Vagina (tissue), 2 donors: ENCODE measurements around the gene CCDC40.

ENCODE experiments used
- CTCF ChIP-seq, 3 experiments: fragments of 450-650 bp in 2 of 3; fragments of 200-600 bp in 1 of 3; sonication (generic) in 1 of 3; IDR thresholded peaks; one replicate each; pipeline ENCODE4 v1.5.1; 2017 to 2019; ENCODE audit warnings: antibody characterized with exemption in 3 of 3, mild to moderate bottlenecking in 2 of 3, moderate library complexity in 2 of 3
- POLR2A ChIP-seq, 2 donors: fragments of 450-650 bp; IDR thresholded peaks; one replicate each; pipeline ENCODE4 v1.6.1; 2017; ENCODE audit warnings: antibody characterized with exemption in 2 of 2, mild to moderate bottlenecking in 2 of 2, moderate library complexity in 2 of 2

- no peak for TF ChIP-seq POLR2A (IDR thresholded peaks at IDR 0.05)
- no peak for TF ChIP-seq CTCF (IDR thresholded peaks at IDR 0.05)
These were observed 14.3 kb downstream of the CCDC40 start for GRCh38 chr17:80050706-80051105.
